ENCODE measurements around the gene NLGN4Y.

The NLGN4Y gene

GRCh38 chrY:14524272-14525231 is at the start of gene NLGN4Y:
TSS of gene NLGN4Y (plus strand) at chrY:14524529. CDS start at chrY:14622120, 97,591 bp downstream.
- H3K36me3 ChIP-seq (ENCODE audit: control insufficient read depth, insufficient read depth, low read length): no peaks in the 10 kb centered on the region
- no peaks in the 10 kb centered on the region for H3K4me1 ChIP-seq (ENCODE audit: control insufficient read depth, insufficient read depth, low read length)
- H3K9me3 ChIP-seq (ENCODE audit: control insufficient read depth, insufficient read depth, low read length): no peaks in the 10 kb centered on the region
- H3K9ac ChIP-seq (ENCODE audit: low read depth, low read length): no peak within 1 kb of the TSS
- H3K4me3 ChIP-seq (ENCODE audit: low read depth, low read length): no peak within 1 kb of the TSS
- H3K27me3 ChIP-seq (ENCODE audit: control insufficient read depth, insufficient read depth, low read length): no peaks in the 10 kb centered on the region

GRCh38 chrY:14485935-14486334 is 38.4 kb upstream of the NLGN4Y start:
- Histone ChIP-seq H3K4me1 (ENCODE audit: control insufficient read depth, insufficient read depth, low read length) (no peaks in the 10 kb centered on the region), H3K9ac (ENCODE audit: low read depth, low read length) (no peak overlapping the region), H3K27me3 (ENCODE audit: control insufficient read depth, insufficient read depth, low read length) (no peaks in the 10 kb centered on the region), H3K4me3 (ENCODE audit: low read depth, low read length) (no peak overlapping the region), H3K9me3 (ENCODE audit: control insufficient read depth, insufficient read depth, low read length) (no peaks in the 10 kb centered on the region), H3K36me3 (ENCODE audit: control insufficient read depth, insufficient read depth, low read length) (no peaks in the 10 kb centered on the region)

- Histone ChIP-seq H3K9me3 (ENCODE audit: control insufficient read depth, insufficient read depth, low read length) (no peaks in the 10 kb centered on the region), H3K4me3 (ENCODE audit: low read depth, low read length) (no peak overlapping the region), H3K27me3 (ENCODE audit: control insufficient read depth, insufficient read depth, low read length) (no peaks in the 10 kb centered on the region), H3K4me1 (ENCODE audit: control insufficient read depth, insufficient read depth, low read length) (no peaks in the 10 kb centered on the region), H3K36me3 (ENCODE audit: control insufficient read depth, insufficient read depth, low read length) (no peaks in the 10 kb centered on the region), H3K9ac (ENCODE audit: low read depth, low read length) (no peak overlapping the region)
These were observed 34.1 kb upstream of the NLGN4Y start for GRCh38 chrY:14490226-14490625.

- H3K9me3 ChIP-seq (ENCODE audit: control insufficient read depth, insufficient read depth, low read length): no peaks in the 10 kb centered on the region
- H3K9ac ChIP-seq (ENCODE audit: low read depth, low read length): no peak overlapping the region
- no peaks in the 10 kb centered on the region for H3K27me3 ChIP-seq (ENCODE audit: control insufficient read depth, insufficient read depth, low read length)
- H3K36me3 ChIP-seq (ENCODE audit: control insufficient read depth, insufficient read depth, low read length): no peaks in the 10 kb centered on the region
- H3K4me1 ChIP-seq (ENCODE audit: control insufficient read depth, insufficient read depth, low read length): no peaks in the 10 kb centered on the region
- H3K4me3 ChIP-seq (ENCODE audit: low read depth, low read length): no peak overlapping the region
These were observed 26.3 kb upstream of the NLGN4Y start for GRCh38 chrY:14498071-14498470.

GRCh38 chrY:14504592-14504991 is 19.7 kb upstream of the NLGN4Y start:
- no peaks in the 10 kb centered on the region for H3K36me3 ChIP-seq (ENCODE audit: control insufficient read depth, insufficient read depth, low read length)
- H3K27me3 ChIP-seq (ENCODE audit: control insufficient read depth, insufficient read depth, low read length): no peaks in the 10 kb centered on the region
- H3K9me3 ChIP-seq (ENCODE audit: control insufficient read depth, insufficient read depth, low read length): no peaks in the 10 kb centered on the region
- no peaks in the 10 kb centered on the region for H3K4me1 ChIP-seq (ENCODE audit: control insufficient read depth, insufficient read depth, low read length)
- H3K9ac ChIP-seq (ENCODE audit: low read depth, low read length): no peak overlapping the region
- no peak overlapping the region for H3K4me3 ChIP-seq (ENCODE audit: low read depth, low read length)

GRCh38 chrY:14522379-14522950 is 1.9 kb upstream of the NLGN4Y start:
- Histone ChIP-seq H3K9me3 (ENCODE audit: control insufficient read depth, insufficient read depth, low read length) (no peaks in the 10 kb centered on the region), H3K9ac (ENCODE audit: low read depth, low read length) (no peak overlapping the region)

GRCh38 chrY:14523491-14524271 is 648 bp upstream of the NLGN4Y start:
- Histone ChIP-seq H3K4me3 (ENCODE audit: low read depth, low read length) (no peak overlapping the region), H3K4me1 (ENCODE audit: control insufficient read depth, insufficient read depth, low read length) (no peaks in the 10 kb centered on the region), H3K9ac (ENCODE audit: low read depth, low read length) (no peak overlapping the region), H3K27me3 (ENCODE audit: control insufficient read depth, insufficient read depth, low read length) (no peaks in the 10 kb centered on the region), H3K9me3 (ENCODE audit: control insufficient read depth, insufficient read depth, low read length) (no peaks in the 10 kb centered on the region), H3K36me3 (ENCODE audit: control insufficient read depth, insufficient read depth, low read length) (no peaks in the 10 kb centered on the region)

More at GRCh38 chrY:14522379-14522950, 1.9 kb upstream of the NLGN4Y start:
- no peak overlapping the region for H3K4me3 ChIP-seq (ENCODE audit: low read depth, low read length)
- H3K27me3 ChIP-seq (ENCODE audit: control insufficient read depth, insufficient read depth, low read length): no peaks in the 10 kb centered on the region
- no peaks in the 10 kb centered on the region for H3K4me1 ChIP-seq (ENCODE audit: control insufficient read depth, insufficient read depth, low read length)
- H3K36me3 ChIP-seq (ENCODE audit: control insufficient read depth, insufficient read depth, low read length): no peaks in the 10 kb centered on the region

GRCh38 chrY:14525315-14525714 is 986 bp downstream of the NLGN4Y start:
- H3K9me3 ChIP-seq (ENCODE audit: control insufficient read depth, insufficient read depth, low read length): no peaks in the 10 kb centered on the region
- H3K9ac ChIP-seq (ENCODE audit: low read depth, low read length): no peak overlapping the region
- H3K27me3 ChIP-seq (ENCODE audit: control insufficient read depth, insufficient read depth, low read length): no peaks in the 10 kb centered on the region
- H3K4me3 ChIP-seq (ENCODE audit: low read depth, low read length): no peak overlapping the region
- no peaks in the 10 kb centered on the region for H3K36me3 ChIP-seq (ENCODE audit: control insufficient read depth, insufficient read depth, low read length)
- no peaks in the 10 kb centered on the region for H3K4me1 ChIP-seq (ENCODE audit: control insufficient read depth, insufficient read depth, low read length)

GRCh38 chrY:14528361-14528760 is 4.0 kb downstream of the NLGN4Y start:
- Histone ChIP-seq H3K4me1 (ENCODE audit: control insufficient read depth, insufficient read depth, low read length) (no peaks in the 10 kb centered on the region), H3K9me3 (ENCODE audit: control insufficient read depth, insufficient read depth, low read length) (no peaks in the 10 kb centered on the region), H3K27me3 (ENCODE audit: control insufficient read depth, insufficient read depth, low read length) (no peaks in the 10 kb centered on the region), H3K36me3 (ENCODE audit: control insufficient read depth, insufficient read depth, low read length) (no peaks in the 10 kb centered on the region), H3K9ac (ENCODE audit: low read depth, low read length) (no peak overlapping the region), H3K4me3 (ENCODE audit: low read depth, low read length) (no peak overlapping the region)

- Histone ChIP-seq H3K36me3 (ENCODE audit: control insufficient read depth, insufficient read depth, low read length) (no peaks in the 10 kb centered on the region), H3K9me3 (ENCODE audit: control insufficient read depth, insufficient read depth, low read length) (no peaks in the 10 kb centered on the region), H3K9ac (ENCODE audit: low read depth, low read length) (no peak overlapping the region), H3K4me1 (ENCODE audit: control insufficient read depth, insufficient read depth, low read length) (no peaks in the 10 kb centered on the region), H3K27me3 (ENCODE audit: control insufficient read depth, insufficient read depth, low read length) (no peaks in the 10 kb centered on the region), H3K4me3 (ENCODE audit: low read depth, low read length) (no peak overlapping the region)
These were observed 12.4 kb downstream of the NLGN4Y start for GRCh38 chrY:14536703-14537102.

GRCh38 chrY:14543506-14543905 is 19.2 kb downstream of the NLGN4Y start:
- Histone ChIP-seq H3K9ac (ENCODE audit: low read depth, low read length) (no peak overlapping the region), H3K36me3 (ENCODE audit: control insufficient read depth, insufficient read depth, low read length) (no peaks in the 10 kb centered on the region), H3K9me3 (ENCODE audit: control insufficient read depth, insufficient read depth, low read length) (no peaks in the 10 kb centered on the region), H3K4me1 (ENCODE audit: control insufficient read depth, insufficient read depth, low read length) (no peaks in the 10 kb centered on the region), H3K27me3 (ENCODE audit: control insufficient read depth, insufficient read depth, low read length) (no peaks in the 10 kb centered on the region), H3K4me3 (ENCODE audit: low read depth, low read length) (no peak overlapping the region)
